NT2/D1 (cell line): Measurements from ENCODE around the gene DLST.

ENCODE experiments used
- DNase-seq: peaks from one replicate; pipeline ENCODE4 v3.0.0-alpha.2; 2011; ENCODE audit warnings: low read depth, low spot score
- H3K27me3 ChIP-seq: 2 replicates; pipeline ENCODE4 v1.6.0; 2011; ENCODE audit warnings: mild to moderate bottlenecking; ENCODE audit not compliant: insufficient read length, insufficient read depth
- H3K36me3 ChIP-seq: 2 replicates; pipeline ENCODE4 v1.6.1; 2011; ENCODE audit warnings: mild to moderate bottlenecking, low read length, mixed read lengths; ENCODE audit not compliant: insufficient read depth, insufficient read length
- H3K4me1 ChIP-seq: 2 replicates; pipeline ENCODE4 v1.5.1; 2011; ENCODE audit not compliant: insufficient read depth, insufficient read length
- H3K4me3 ChIP-seq: 2 replicates; pipeline ENCODE4 v1.5.1; 2011; ENCODE audit warnings: low read depth; ENCODE audit not compliant: insufficient read length
- H3K9ac ChIP-seq: 2 replicates; pipeline ENCODE4 v1.6.0; 2011; ENCODE audit warnings: low read depth; ENCODE audit not compliant: insufficient read length
- H3K9me3 ChIP-seq: 2 replicates; pipeline ENCODE4 v1.5.1; 2011; ENCODE audit warnings: mild to moderate bottlenecking, low read length; ENCODE audit not compliant: insufficient read depth
- SUZ12 ChIP-seq: IDR thresholded peaks from 2 replicates; pipeline ENCODE4 v1.6.1; 2011; ENCODE audit not compliant: insufficient read length, insufficient read depth; ENCODE audit errors: extremely low read depth
- YY1 ChIP-seq: IDR thresholded peaks from 2 replicates; pipeline ENCODE4 v1.6.1; 2011; ENCODE audit not compliant: insufficient read length, insufficient read depth
- ZNF274 ChIP-seq: IDR thresholded peaks from 2 replicates; pipeline ENCODE4 v1.6.1; 2011; ENCODE audit warnings: mild to moderate bottlenecking, low read depth, low read length

The DLST gene

GRCh38 chr14:74891870-74892269 is 10.2 kb downstream of the DLST start:
- peaks cover 87% of the 10 kb centered on the region for H3K36me3 ChIP-seq
- H3K9me3 ChIP-seq = no peaks in the 10 kb centered on the region
- no peaks in the 10 kb centered on the region for H3K27me3 ChIP-seq
- TF ChIP-seq ZNF274 = no peak
- TF ChIP-seq SUZ12 = no peak
- no peak for TF ChIP-seq YY1
- peaks cover 2% of the 10 kb centered on the region for H3K4me1 ChIP-seq
- no peak overlapping the region for H3K4me3 ChIP-seq
- no peak for DNase-seq
- H3K9ac ChIP-seq = no peak overlapping the region

DNA sequence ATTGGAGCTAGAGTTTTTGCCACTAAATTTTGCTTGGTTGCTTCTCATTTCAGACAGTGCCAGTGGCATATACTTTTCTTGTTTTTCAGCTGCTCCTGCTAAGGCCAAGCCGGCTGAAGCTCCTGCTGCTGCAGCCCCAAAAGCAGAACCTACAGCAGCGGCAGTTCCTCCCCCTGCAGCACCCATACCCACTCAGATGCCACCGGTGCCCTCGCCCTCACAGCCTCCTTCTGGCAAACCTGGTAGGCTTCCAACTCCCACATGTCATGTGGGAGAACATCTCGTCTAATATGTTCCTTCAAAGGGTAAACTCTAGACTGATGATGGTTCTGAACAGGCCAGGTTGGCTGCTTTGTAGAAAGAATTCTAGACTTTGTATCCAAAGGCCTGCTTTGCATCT is 11.0 kb downstream of the DLST start:
- H3K9ac ChIP-seq = no peak overlapping the region
- no peaks in the 10 kb centered on the region for H3K27me3 ChIP-seq
- DNase-seq = no peak
- H3K36me3 ChIP-seq = peaks cover 87% of the 10 kb centered on the region
- no peak for TF ChIP-seq SUZ12
- no peak for TF ChIP-seq YY1
- no peak for TF ChIP-seq ZNF274
- H3K4me1 ChIP-seq = peaks cover 2% of the 10 kb centered on the region
- no peaks in the 10 kb centered on the region for H3K9me3 ChIP-seq
- H3K4me3 ChIP-seq = no peak overlapping the region

- peaks cover 93% of the 10 kb centered on the region for H3K36me3 ChIP-seq
- H3K4me1 ChIP-seq = peaks cover 2% of the 10 kb centered on the region
- no peak for TF ChIP-seq ZNF274
- no peak for TF ChIP-seq SUZ12
- no peak for TF ChIP-seq YY1
- no peak overlapping the region for H3K4me3 ChIP-seq
- DNase-seq = no peak
- no peak overlapping the region for H3K9ac ChIP-seq
- H3K9me3 ChIP-seq = no peaks in the 10 kb centered on the region
- no peaks in the 10 kb centered on the region for H3K27me3 ChIP-seq
Observed at GRCh38 chr14:74893614-74894091, 11.9 kb downstream of the DLST start.

DNA sequence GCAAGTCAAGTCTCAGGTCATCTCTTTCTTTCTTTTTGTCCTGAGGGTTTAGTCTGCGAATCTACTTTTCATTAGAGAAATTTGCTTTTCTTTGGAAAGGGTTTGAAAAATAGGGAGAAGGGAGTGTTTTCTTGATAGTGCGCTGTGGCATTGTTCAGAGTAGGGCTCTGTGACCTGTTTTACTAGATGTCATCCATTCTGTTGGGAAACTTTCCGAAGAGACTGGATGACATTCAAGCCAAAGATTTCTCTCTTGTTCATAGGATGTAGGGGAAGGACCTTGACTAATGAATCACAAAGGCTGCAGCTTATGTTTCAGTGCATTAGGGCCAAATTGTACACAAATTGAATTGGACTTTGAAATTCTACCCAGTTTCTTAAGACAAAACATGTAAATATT is 14.7 kb downstream of the DLST start:
- Histone ChIP-seq H3K9me3 (no peaks in the 10 kb centered on the region), H3K27me3 (no peaks in the 10 kb centered on the region), H3K4me1 (no peaks in the 10 kb centered on the region), H3K36me3 (peaks cover 96% of the 10 kb centered on the region), H3K4me3 (no peak overlapping the region), H3K9ac (no peak overlapping the region)
- TF ChIP-seq YY1 = no peak
- no peak for TF ChIP-seq ZNF274
- TF ChIP-seq SUZ12 = no peak
- no peak for DNase-seq

- Histone ChIP-seq H3K4me1 (no peaks in the 10 kb centered on the region), H3K9me3 (no peaks in the 10 kb centered on the region), H3K9ac (no peak overlapping the region), H3K36me3 (peaks cover 97% of the 10 kb centered on the region), H3K4me3 (no peak overlapping the region), H3K27me3 (no peaks in the 10 kb centered on the region)
- DNase-seq = no peak
- no peak for TF ChIP-seq YY1
- no peak for TF ChIP-seq ZNF274
- TF ChIP-seq SUZ12 = no peak
Observed at GRCh38 chr14:74897642-74898041, 15.9 kb downstream of the DLST start.

GRCh38 chr14:74898083-74898482 is 16.4 kb downstream of the DLST start:
- Histone ChIP-seq H3K9ac (no peak overlapping the region), H3K36me3 (peaks cover 97% of the 10 kb centered on the region)
- no peak for DNase-seq

DNA sequence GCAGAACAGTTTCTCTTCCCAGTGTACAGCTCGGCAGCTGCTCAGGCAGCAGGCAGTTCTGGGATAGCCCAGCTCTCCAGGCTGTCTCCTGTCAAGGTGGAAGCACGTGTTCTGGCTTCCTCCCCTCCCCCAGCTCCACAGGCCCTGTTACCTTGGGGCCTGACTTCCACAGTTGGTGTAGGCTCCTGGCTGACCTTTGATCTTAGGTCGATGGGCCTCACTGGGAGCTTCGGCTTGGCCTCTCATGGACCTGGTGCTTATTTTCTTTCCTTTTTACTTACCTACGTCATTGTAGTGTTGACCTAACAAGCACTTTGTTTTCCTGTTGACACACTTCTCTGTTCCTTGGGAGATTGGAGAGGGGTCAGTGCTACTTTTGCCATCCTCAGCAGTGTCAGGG is 17.0 kb downstream of the DLST start:
- TF ChIP-seq SUZ12 = no peak
- TF ChIP-seq ZNF274 = no peak
- no peak for TF ChIP-seq YY1
- Histone ChIP-seq H3K4me3 (no peak overlapping the region), H3K27me3 (no peaks in the 10 kb centered on the region), H3K36me3 (peaks cover 95% of the 10 kb centered on the region), H3K9ac (no peak overlapping the region), H3K4me1 (peaks cover 1% of the 10 kb centered on the region), H3K9me3 (no peaks in the 10 kb centered on the region)
- no peak for DNase-seq

More at GRCh38 chr14:74898083-74898482, 16.4 kb downstream of the DLST start:
- Histone ChIP-seq H3K4me3 (no peak overlapping the region), H3K4me1 (no peaks in the 10 kb centered on the region), H3K27me3 (no peaks in the 10 kb centered on the region), H3K9me3 (no peaks in the 10 kb centered on the region)
- TF ChIP-seq YY1 (no peak), ZNF274 (no peak), SUZ12 (no peak)

DNA sequence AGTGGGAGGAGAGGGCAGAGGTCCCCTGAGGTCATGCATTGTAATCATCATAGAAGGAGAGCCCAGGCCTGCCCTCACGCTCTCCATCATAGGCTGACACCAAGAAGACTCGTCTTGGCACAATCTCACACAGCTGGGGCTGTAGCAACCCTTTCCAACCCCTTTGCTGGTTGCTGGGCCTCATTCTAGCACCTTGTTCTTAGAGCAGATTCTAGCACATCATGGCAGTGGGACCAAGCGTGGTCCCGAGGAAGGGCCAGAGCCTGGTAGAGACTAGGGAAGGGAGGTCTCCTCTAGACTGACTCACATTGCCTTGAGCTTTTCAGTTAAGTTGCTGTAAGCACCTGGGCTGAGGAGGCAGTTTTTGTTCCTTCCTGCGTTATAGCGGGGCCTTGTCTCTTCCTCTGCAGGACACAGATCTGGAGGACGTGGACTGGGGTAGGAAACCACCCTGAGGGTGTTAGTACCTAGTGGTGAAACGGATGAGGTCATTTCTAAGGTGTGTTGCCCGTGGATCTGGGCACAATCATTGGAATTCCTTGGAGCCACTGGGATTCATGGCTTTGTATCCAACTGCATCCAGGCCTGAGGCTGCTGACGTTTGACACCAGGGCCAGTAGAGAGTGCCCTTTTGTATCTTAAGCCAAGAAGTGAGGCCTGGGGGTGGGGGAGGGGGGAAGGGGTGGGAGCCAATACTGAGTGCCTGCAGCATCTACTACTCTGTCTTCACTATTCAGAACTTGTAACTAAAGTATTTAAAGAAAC is 21.4 kb downstream of the DLST start:
- TF ChIP-seq YY1 (no peak), SUZ12 (no peak), ZNF274 (no peak)
- peaks cover 2% of the 10 kb centered on the region for H3K4me1 ChIP-seq
- H3K9me3 ChIP-seq = no peaks in the 10 kb centered on the region
- no peak overlapping the region for H3K9ac ChIP-seq
- no peak overlapping the region for H3K4me3 ChIP-seq
- DNase-seq = no peak
- H3K27me3 ChIP-seq = no peaks in the 10 kb centered on the region
- H3K36me3 ChIP-seq = peaks cover 85% of the 10 kb centered on the region
